Measurements from ENCODE around the gene MSX1. TPM values are rescaled to one million over a fixed set of nuclear protein-coding genes. Genes with fewer than 3 reads are reported as not detected.

The MSX1 gene
- total RNA-seq, 1 experiment from 2014 or later = not detected

GRCh38 chr4:4825431-4825830 is 34.0 kb upstream of the MSX1 start:
- Histone ChIP-seq H4K20me1 (ENCODE audit: control insufficient read depth, insufficient read depth, insufficient read length) (no peaks in the 10 kb centered on the region), H3K79me1 (ENCODE audit: insufficient read depth, low read depth, low read length, poor library complexity, severe bottlenecking) (no peaks in the 10 kb centered on the region), H3K4me1 (ENCODE audit: insufficient read depth, low read length) (no peaks in the 10 kb centered on the region), H3T11ph (ENCODE audit: low read length) (no peak overlapping the region), H3K14ac (ENCODE audit: insufficient read depth, low read length) (no peak overlapping the region; the same call in 1 of the 2 replicates), H3K9ac (ENCODE audit: extremely low read depth, insufficient read length, low read length) (no peak overlapping the region), H2BK15ac (ENCODE audit: low read depth, low read length) (no peak overlapping the region), H3K56ac (ENCODE audit: insufficient read length, low read depth, low read length) (no peak overlapping the region), H4K91ac (ENCODE audit: insufficient read length, low read depth, low read length) (no peak overlapping the region), H3K23ac (ENCODE audit: insufficient read length, low read depth, low read length) (no peak overlapping the region), H3K27ac (ENCODE audit: insufficient read length, low read depth, low read length) (no peak overlapping the region), H3K79me2 (ENCODE audit: insufficient read depth, low read length) (no peaks in the 10 kb centered on the region), H3K4ac (ENCODE audit: low read depth, low read length) (no peak overlapping the region), H3K27me3 (ENCODE audit: insufficient read depth, low read length) (no peaks in the 10 kb centered on the region; the same call in 1 of the 2 replicates), H3K23me2 (ENCODE audit: insufficient read length, low read depth, low read length, poor library complexity, severe bottlenecking) (no peaks in the 10 kb centered on the region), H4K8ac (replicated peaks; ENCODE audit: insufficient read length, low read depth, low read length) (no peak overlapping the region), H3K9me3 (ENCODE audit: control insufficient read depth, low read depth, low read length) (no peaks in the 10 kb centered on the region), H2BK5ac (ENCODE audit: insufficient read length, low read length) (no peak overlapping the region), H2BK12ac (ENCODE audit: insufficient read length, low read depth, low read length) (no peak overlapping the region), H3K18ac (ENCODE audit: insufficient read length, low read depth, low read length) (no peak overlapping the region), H2AK5ac (ENCODE audit: insufficient read length, low read length) (no peak overlapping the region), H3K4me2 (ENCODE audit: insufficient read depth, insufficient read length, low read length) (no peak overlapping the region), H2AFZ (ENCODE audit: low read length) (no peak overlapping the region), H2BK120ac (ENCODE audit: low read depth, low read length, poor library complexity, severe bottlenecking) (no peak overlapping the region), H4K5ac (ENCODE audit: insufficient read length, low read depth, low read length) (no peak overlapping the region), H2BK20ac (ENCODE audit: low read depth, low read length, poor library complexity, severe bottlenecking) (no peak overlapping the region)
- H3K27ac Mint-ChIP-seq = no peak overlapping the region
- peaks cover 4 to 12% (median 5%) of the 10 kb centered on the region in 3 experiments; a peak in 6 of 7 replicates for H3K36me3 Mint-ChIP-seq (ENCODE audit: insufficient read depth in 1 of 3, low read depth in 3 of 3)
- H3K4me3 Mint-ChIP-seq = no peak overlapping the region
- peaks cover 12 to 13% of the 10 kb centered on the region in 2 experiments; a peak in 4 of 5 replicates for H3K9me3 Mint-ChIP-seq
- no CpG with 5 or more reads among the region's 7 CpGs for WGBS (ENCODE audit: extremely low coverage, insufficient read length, low lambda C conversion rate)
- peaks cover 65% of the 10 kb centered on the region for H3K27me3 Mint-ChIP-seq (ENCODE audit: low read depth)
- no peak for DNase-seq
- H3K4me1 Mint-ChIP-seq = no peaks in the 10 kb centered on the region
- TF ChIP-seq, protein P1, sequence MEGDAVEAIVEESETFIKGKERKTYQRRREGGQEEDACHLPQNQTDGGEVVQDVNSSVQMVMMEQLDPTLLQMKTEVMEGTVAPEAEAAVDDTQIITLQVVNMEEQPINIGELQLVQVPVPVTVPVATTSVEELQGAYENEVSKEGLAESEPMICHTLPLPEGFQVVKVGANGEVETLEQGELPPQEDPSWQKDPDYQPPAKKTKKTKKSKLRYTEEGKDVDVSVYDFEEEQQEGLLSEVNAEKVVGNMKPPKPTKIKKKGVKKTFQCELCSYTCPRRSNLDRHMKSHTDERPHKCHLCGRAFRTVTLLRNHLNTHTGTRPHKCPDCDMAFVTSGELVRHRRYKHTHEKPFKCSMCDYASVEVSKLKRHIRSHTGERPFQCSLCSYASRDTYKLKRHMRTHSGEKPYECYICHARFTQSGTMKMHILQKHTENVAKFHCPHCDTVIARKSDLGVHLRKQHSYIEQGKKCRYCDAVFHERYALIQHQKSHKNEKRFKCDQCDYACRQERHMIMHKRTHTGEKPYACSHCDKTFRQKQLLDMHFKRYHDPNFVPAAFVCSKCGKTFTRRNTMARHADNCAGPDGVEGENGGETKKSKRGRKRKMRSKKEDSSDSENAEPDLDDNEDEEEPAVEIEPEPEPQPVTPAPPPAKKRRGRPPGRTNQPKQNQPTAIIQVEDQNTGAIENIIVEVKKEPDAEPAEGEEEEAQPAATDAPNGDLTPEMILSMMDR (conservative IDR thresholded peaks at IDR 0.05) = no peak

Measured in H9 (cell line).